ENCODE measurements around the gene ZNF627.
"Not testable (repeated sequence)": the region's sequence is repeated elsewhere in the genome, so short reads cannot be mapped to it uniquely, and the experiment has no call there.

ZNF627 gene

GRCh38 chr19:11574689-11575088 is 22.6 kb upstream of the ZNF627 start:
- no peak for DNase-seq (ENCODE audit: low read depth in 2 of 2)

- no peak for DNase-seq (ENCODE audit: low read depth in 2 of 2)
Observed at GRCh38 chr19:11576227-11576626, 21.1 kb upstream of the ZNF627 start.

GRCh38 chr19:11577451-11578257 is 19.6 kb upstream of the ZNF627 start, which contains the start of gene ACP5:
Gene ACP5 (minus strand): TSS chr19:11577645. CDS start chr19:11577317, 328 bp downstream.
- DNase-seq (ENCODE audit: low read depth in 2 of 2): no peak

GRCh38 chr19:11578258-11579142 is 18.8 kb upstream of the ZNF627 start:
- DNase-seq (ENCODE audit: low read depth in 2 of 2): no peak

GRCh38 chr19:11580116-11580515 is 17.2 kb upstream of the ZNF627 start:
- no peak for DNase-seq (ENCODE audit: low read depth in 2 of 2)

GRCh38 chr19:11581740-11582139 is 15.5 kb upstream of the ZNF627 start:
- DNase-seq (ENCODE audit: low read depth in 2 of 2): no peak

GRCh38 chr19:11586331-11586730 is 11.0 kb upstream of the ZNF627 start:
- no peak for DNase-seq (ENCODE audit: low read depth in 2 of 2)

- peak; percentile 30 to 41 for DNase-seq (ENCODE audit: low read depth in 2 of 2)
Observed at GRCh38 chr19:11587302-11587974, 9.8 kb upstream of the ZNF627 start.

- no peak for DNase-seq (ENCODE audit: low read depth in 2 of 2)
Observed at GRCh38 chr19:11587975-11588631, 9.2 kb upstream of the ZNF627 start.

GRCh38 chr19:11594084-11594483 is 3.2 kb upstream of the ZNF627 start:
- DNase-seq (ENCODE audit: low read depth in 2 of 2): no peak

GRCh38 chr19:11596156-11596555 is 1.1 kb upstream of the ZNF627 start:
- DNase-seq (ENCODE audit: low read depth in 2 of 2): no peak

- no peak for DNase-seq (ENCODE audit: low read depth in 2 of 2)
Observed at GRCh38 chr19:11598103-11598483, 810 bp downstream of the ZNF627 start.

GRCh38 chr19:11598746-11599145 is 1.5 kb downstream of the ZNF627 start:
- DNase-seq (ENCODE audit: low read depth in 2 of 2): no peak

GRCh38 chr19:11599704-11600103 is 2.4 kb downstream of the ZNF627 start:
- not testable (repeated sequence) for DNase-seq (ENCODE audit: low read depth in 2 of 2)

GRCh38 chr19:11606484-11606883 is 9.2 kb downstream of the ZNF627 start:
- no peak for DNase-seq (ENCODE audit: low read depth in 2 of 2)

- DNase-seq (ENCODE audit: low read depth in 2 of 2): no peak
Observed at GRCh38 chr19:11611730-11612129, 14.4 kb downstream of the ZNF627 start.

GRCh38 chr19:11612816-11613511 is 15.7 kb downstream of the ZNF627 start:
- no peak for DNase-seq (ENCODE audit: low read depth in 2 of 2)

GRCh38 chr19:11617180-11618062 is 20.1 kb downstream of the ZNF627 start:
- no peak for DNase-seq (ENCODE audit: low read depth in 2 of 2)

GRCh38 chr19:11620553-11620952 is 23.3 kb downstream of the ZNF627 start:
- DNase-seq (ENCODE audit: low read depth in 2 of 2): no peak

GRCh38 chr19:11622401-11622800 is 25.1 kb downstream of the ZNF627 start:
- DNase-seq (ENCODE audit: low read depth in 2 of 2): not testable (repeated sequence)
